Gastroesophageal sphincter (tissue), 4 donors: ENCODE data around the gene PPTC7. TPM values are rescaled to one million over a fixed set of nuclear protein-coding genes. Genes with fewer than 3 reads are reported as not detected.
"Not testable (repeated sequence)": the region's sequence is repeated elsewhere in the genome, so short reads cannot be mapped to it uniquely, and the experiment has no call there.

Experiments
- ATAC-seq: fragments of 150-250 bp; one replicate; pipeline ENCODE4 v1.9.1; 2016; ENCODE audit warnings: mild to moderate bottlenecking, moderate library complexity
- H3K27ac ChIP-seq, 4 donors: fragments of 200-600 bp; sonication (generic) in 3 of 4; 1 replicate in 3 of 4; 2 replicates in 1 of 4; pipeline ENCODE4 v1.5.1; 2016 to 2019
- H3K27me3 ChIP-seq: fragments of 200-600 bp; sonication (generic); one replicate; pipeline ENCODE4 v1.5.1; 2019
- H3K36me3 ChIP-seq, 2 donors: fragments of 200-600 bp; sonication (generic); one replicate each; pipeline ENCODE4 v1.5.1; 2019; ENCODE audit warnings: control low read depth in 1 of 2
- H3K4me1 ChIP-seq, 3 donors: fragments of 200-600 bp; sonication (generic); 1 replicate in 2 of 3; 2 replicates in 1 of 3; pipeline ENCODE4 v1.5.1; 2016 to 2019; ENCODE audit warnings: control low read depth in 2 of 3
- H3K4me3 ChIP-seq, 2 donors: fragments of 200-600 bp; sonication (generic); one replicate each; pipeline ENCODE4 v1.5.1; 2019; ENCODE audit warnings: mild to moderate bottlenecking in 1 of 2, moderate library complexity in 1 of 2
- H3K9me3 ChIP-seq, 3 donors: fragments of 200-600 bp; sonication (generic); one replicate each; pipeline ENCODE4 v1.5.1; 2017 to 2019; ENCODE audit warnings: control low read depth in 2 of 3
- EP300 ChIP-seq: sonication (generic); formaldehyde crosslinking; IDR thresholded peaks from one replicate; pipeline ENCODE4 v1.6.1; 2017; ENCODE audit warnings: antibody characterized with exemption, mild to moderate bottlenecking
- POLR2A ChIP-seq, 2 donors: fragments of 450-650 bp; IDR thresholded peaks; one replicate each; pipeline ENCODE4 v1.6.1; 2017; ENCODE audit warnings: antibody characterized with exemption in 2 of 2, mild to moderate bottlenecking in 2 of 2, moderate library complexity in 1 of 2
- POLR2AphosphoS5 ChIP-seq: sonication (generic); formaldehyde crosslinking; IDR thresholded peaks from one replicate; pipeline ENCODE4 v1.6.1; 2017; ENCODE audit warnings: antibody characterized with exemption
- WGBS, 2 donors: methylation state at CpG; one replicate each; pipeline ENCODE4 v1.1.5; 2018; ENCODE audit warnings: low coverage in 1 of 2; 5-methylcytosine and 5-hydroxymethylcytosine counted together
- total RNA-seq, 4 donors: library from RNA; depleted of rRNA; stranded (reverse); fragments of >200 nt; gene quantifications; one replicate each; pipeline ENCODE4 v1.1.0, GENCODE V29; 2016
- TF ChIP-seq, protein P1 (sequence below), 4 experiments: fragments of 200-600 bp in 2 of 4; fragments of 450-650 bp in 2 of 4; sonication (generic) in 1 of 4; IDR thresholded peaks; one replicate each; pipeline ENCODE4 v1.5.1; 2017 to 2019; ENCODE audit warnings: antibody characterized with exemption in 4 of 4, mild to moderate bottlenecking in 2 of 4, moderate library complexity in 2 of 4

PPTC7 gene
- total RNA-seq, 4 donors from 2014 or later, result 37.5 to 48.6 (median 41.9) TPM

DNA sequence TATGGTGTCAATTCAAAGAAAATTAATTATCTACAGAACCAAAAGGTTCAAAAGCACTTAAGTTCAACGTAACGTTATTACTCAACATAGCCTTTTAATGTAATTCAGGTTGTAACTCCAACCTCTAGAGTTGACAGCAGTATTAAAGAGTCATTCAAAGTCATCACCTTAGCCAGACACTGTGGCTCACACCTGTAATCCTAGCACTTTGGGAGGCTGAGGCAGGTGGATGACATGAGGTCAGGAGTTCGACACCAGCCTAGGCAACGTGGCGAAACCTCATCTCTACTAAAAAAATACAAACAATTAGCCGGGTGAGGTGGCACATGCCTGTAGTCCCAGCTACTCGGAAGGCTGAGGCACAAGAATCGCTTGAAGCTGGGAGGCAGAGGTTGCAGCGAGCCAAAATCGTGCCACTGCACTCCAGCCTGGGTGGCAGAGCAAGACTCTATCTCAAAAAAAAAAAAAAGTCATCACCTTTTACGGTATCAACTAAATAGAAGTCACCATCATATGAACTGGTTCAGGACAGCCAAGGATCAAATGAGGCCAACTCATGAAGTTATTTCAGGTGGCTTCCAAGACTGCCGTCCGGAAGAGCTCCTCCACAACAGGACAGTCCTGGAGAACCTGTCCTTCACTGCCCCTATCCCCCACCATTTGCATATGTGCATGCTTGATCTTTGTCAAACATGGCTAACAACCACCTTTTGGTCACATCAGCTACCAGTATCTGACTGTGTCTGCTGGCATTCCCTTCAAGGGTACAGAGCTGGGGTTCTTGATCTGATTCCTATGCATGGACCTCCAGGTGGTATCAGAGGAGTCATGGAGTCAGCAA lies 4.2 kb downstream of the PPTC7 start:
- Histone ChIP-seq H3K36me3 (no peaks in the 10 kb centered on the region), H3K27ac (peak overlapping the region in 3 of 4 donors; percentile 41 to 94 (median 64)), H3K4me1 (peaks cover 10 to 85% (median 29%) of the 10 kb centered on the region in 3 donors), H3K27me3 (no peaks in the 10 kb centered on the region), H3K9me3 (no peaks in the 10 kb centered on the region), H3K4me3 (no peak overlapping the region)
- WGBS, 2 donors, result 48 to 80% methylated on average over 5 to 12 of the region's 13 CpGs
- no peak for TF ChIP-seq EP300
- TF ChIP-seq POLR2AphosphoS5, result no peak
- TF ChIP-seq, protein P1, sequence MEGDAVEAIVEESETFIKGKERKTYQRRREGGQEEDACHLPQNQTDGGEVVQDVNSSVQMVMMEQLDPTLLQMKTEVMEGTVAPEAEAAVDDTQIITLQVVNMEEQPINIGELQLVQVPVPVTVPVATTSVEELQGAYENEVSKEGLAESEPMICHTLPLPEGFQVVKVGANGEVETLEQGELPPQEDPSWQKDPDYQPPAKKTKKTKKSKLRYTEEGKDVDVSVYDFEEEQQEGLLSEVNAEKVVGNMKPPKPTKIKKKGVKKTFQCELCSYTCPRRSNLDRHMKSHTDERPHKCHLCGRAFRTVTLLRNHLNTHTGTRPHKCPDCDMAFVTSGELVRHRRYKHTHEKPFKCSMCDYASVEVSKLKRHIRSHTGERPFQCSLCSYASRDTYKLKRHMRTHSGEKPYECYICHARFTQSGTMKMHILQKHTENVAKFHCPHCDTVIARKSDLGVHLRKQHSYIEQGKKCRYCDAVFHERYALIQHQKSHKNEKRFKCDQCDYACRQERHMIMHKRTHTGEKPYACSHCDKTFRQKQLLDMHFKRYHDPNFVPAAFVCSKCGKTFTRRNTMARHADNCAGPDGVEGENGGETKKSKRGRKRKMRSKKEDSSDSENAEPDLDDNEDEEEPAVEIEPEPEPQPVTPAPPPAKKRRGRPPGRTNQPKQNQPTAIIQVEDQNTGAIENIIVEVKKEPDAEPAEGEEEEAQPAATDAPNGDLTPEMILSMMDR (IDR thresholded peaks at IDR 0.05), result no peak
- TF ChIP-seq POLR2A (IDR thresholded peaks at IDR 0.05), result no peak
- no peak for ATAC-seq

DNA sequence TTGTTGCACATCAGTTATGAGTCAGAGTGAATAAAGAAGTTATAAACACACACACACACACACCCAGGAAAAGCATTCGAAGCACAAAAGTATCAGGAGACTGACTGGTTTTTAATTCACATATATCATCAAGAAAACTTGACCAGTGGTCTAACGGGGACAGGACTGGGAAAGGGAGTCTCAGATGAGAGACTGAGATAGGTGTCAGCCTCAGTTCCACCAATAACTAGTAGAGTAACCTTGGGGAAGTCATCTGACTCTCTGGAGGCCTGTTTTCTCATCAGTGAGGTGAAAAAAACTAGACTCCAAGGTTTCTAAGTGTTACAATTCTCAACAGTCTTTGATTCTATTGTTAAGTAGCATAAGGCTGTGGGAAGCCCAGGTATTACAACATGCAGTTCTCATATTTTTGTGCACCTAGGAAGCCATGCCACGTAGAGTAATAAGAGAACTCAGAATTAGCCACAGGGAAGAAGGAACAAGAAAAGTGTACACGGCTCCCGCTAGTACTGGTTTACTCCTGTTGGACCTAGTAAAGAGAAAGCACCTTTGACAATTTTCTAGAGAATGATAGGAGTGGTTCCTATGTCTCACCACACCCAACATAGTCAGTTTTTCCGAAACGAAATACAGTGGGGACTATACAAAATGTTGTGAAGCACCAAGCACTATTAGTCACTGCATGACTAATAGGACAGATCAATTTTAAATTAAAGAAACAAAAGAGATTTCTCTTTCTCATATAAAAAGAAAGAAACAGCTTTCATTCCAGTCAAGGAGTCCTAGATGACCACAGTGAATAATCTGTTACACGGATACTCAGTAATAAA lies 5.0 kb downstream of the PPTC7 start:
- TF ChIP-seq EP300 (no peak), POLR2AphosphoS5 (peak; percentile 16), POLR2A (IDR thresholded peaks at IDR 0.05) (no peak)
- TF ChIP-seq, protein P1 (IDR thresholded peaks at IDR 0.05), result no peak
- peak; percentile 33 for ATAC-seq
- 28 to 30% methylated on average over 6 to 8 of the region's 8 CpGs for WGBS, 2 donors
- H3K4me3 ChIP-seq, result no peak overlapping the region
- peak overlapping the region in 3 of 4 donors; percentile 41 to 76 (median 64) for H3K27ac ChIP-seq
- no peaks in the 10 kb centered on the region for H3K36me3 ChIP-seq
- no peaks in the 10 kb centered on the region for H3K27me3 ChIP-seq
- peaks cover 8 to 87% (median 33%) of the 10 kb centered on the region in 3 donors for H3K4me1 ChIP-seq
- H3K9me3 ChIP-seq, result no peaks in the 10 kb centered on the region

DNA sequence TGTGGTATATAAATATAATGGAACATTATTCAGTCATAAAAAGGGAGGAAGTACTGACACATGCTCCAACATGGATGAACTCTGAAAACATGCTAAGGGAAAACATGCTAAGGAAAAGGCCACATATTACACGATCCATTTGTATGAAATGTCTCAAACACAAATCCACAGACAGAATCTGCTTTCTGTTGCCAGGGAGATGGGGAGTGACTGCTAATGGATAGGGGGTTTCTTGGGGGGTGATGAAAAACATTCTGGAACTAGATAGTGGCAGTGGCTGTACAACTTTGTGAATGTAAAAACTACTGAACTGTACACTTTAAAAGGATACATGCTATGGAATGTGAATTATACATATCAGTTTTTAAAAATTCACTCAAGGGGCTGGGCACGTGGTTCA lies 6.6 kb downstream of the PPTC7 start:
- TF ChIP-seq POLR2A (IDR thresholded peaks at IDR 0.05), result no peak
- TF ChIP-seq POLR2AphosphoS5, result no peak
- no peak for TF ChIP-seq EP300
- TF ChIP-seq, protein P1 (IDR thresholded peaks at IDR 0.05), result no peak
- Histone ChIP-seq H3K27ac (peak overlapping the region in 1 of 4 donors; percentile 64), H3K4me3 (no peak overlapping the region), H3K36me3 (no peaks in the 10 kb centered on the region), H3K27me3 (no peaks in the 10 kb centered on the region), H3K9me3 (peaks cover 0 to 8% (median 0%) of the 10 kb centered on the region in 3 donors), H3K4me1 (peaks cover 8 to 89% (median 33%) of the 10 kb centered on the region in 3 donors)
- ATAC-seq, result no peak
- WGBS, 2 donors, result 88 to 100% methylated on average over 1 to 2 of the region's 2 CpGs

DNA sequence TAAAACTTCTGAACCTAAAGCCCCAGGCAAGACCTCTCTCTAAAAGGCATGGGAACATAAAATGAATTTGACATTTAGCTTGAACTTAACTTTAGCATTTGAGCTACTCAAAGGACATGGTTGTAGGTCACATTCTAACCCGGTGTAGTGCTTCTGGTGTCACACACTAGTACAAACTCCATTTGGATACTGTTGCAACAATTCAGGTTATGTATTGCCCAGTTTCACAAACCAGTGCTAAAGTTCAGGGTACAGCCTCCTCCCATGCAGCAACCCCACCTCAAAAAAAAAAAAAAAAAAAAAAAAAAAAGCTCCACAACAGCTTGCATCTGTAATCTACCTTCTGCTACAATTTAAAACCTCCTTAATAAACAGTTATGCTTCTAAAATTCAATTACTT lies 7.8 kb downstream of the PPTC7 start:
- Histone ChIP-seq H3K9me3 (peaks cover 0 to 16% (median 0%) of the 10 kb centered on the region in 3 donors), H3K27ac (peak overlapping the region in 1 of 4 donors; percentile 45), H3K4me3 (no peak overlapping the region), H3K4me1 (peaks cover 8 to 77% (median 27%) of the 10 kb centered on the region in 3 donors), H3K36me3 (no peaks in the 10 kb centered on the region), H3K27me3 (no peaks in the 10 kb centered on the region)
- WGBS, 2 donors, result 0 to 10% methylated on average over 1 of the region's 1 CpG
- TF ChIP-seq EP300 (no peak), POLR2AphosphoS5 (peak; percentile 73)
- no peak for ATAC-seq

DNA sequence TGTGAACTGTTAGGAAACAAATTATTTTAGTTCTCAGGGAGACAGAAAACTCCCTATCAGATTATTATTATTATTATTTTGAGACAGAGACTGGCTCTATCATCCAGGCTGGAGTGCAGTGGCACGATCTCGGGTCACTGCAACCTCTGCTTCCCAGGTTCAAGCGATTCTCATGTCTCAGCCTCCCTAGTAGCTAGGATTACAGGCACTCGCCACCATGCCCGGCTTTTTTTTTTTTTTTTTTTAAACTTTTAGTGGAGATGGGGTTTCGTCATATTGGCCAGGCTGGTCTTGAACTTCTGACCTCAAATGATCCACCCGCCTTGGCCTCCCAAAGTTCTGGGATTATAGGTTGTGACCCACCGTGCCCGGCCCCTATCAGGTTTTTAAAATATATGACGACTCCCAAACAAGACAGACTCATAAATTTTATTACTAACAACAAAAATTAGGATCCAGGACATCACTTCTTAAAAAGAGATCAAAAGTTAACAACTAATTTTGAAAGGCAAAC lies 8.3 kb downstream of the PPTC7 start:
- not testable (repeated sequence) for H3K36me3 ChIP-seq, H3K4me3 ChIP-seq, H3K27me3 ChIP-seq, ATAC-seq
- Histone ChIP-seq H3K4me1 (peaks cover 8 to 72% (median 26%) of the 10 kb centered on the region in 3 donors), H3K27ac (peak overlapping the region in 1 of 4 donors; percentile 45), H3K9me3 (peaks cover 0 to 16% (median 0%) of the 10 kb centered on the region in 3 donors)
- WGBS, 2 donors, result 88 to 94% methylated on average over 8 to 10 of the region's 10 CpGs
